Measurements from ENCODE around the gene KCNT2. TPM values are rescaled to one million over a fixed set of nuclear protein-coding genes. Genes with fewer than 3 reads are reported as not detected.

Gene KCNT2
- total and polyA plus RNA-seq, 2 of the 8 experiments (the other 6 are each of a cell fraction or from before 2014, with no cell fraction given): 2.3 to 10.2 TPM

- TF ChIP-seq CHD7 (IDR thresholded peaks at IDR 0.05; ENCODE audit: insufficient replicate concordance, low read length): no peak
- no peak for TF ChIP-seq POLR2A (IDR thresholded peaks at IDR 0.05; ENCODE audit: control extremely low read depth in 1 of 2, low read depth in 2 of 2, low read length in 2 of 2)
- TF ChIP-seq CBX5 (IDR thresholded peaks at IDR 0.05; ENCODE audit: low read depth, low read length): no peak
- TF ChIP-seq SUZ12 (IDR thresholded peaks at IDR 0.05; ENCODE audit: low read length): no peak
- TF ChIP-seq CEBPB (IDR thresholded peaks at IDR 0.05; ENCODE audit: low read depth, low read length): no peak
- no peak for TF ChIP-seq ATF3 (IDR thresholded peaks at IDR 0.05; ENCODE audit: insufficient read depth, low read depth, low read length)
- TF ChIP-seq SP4 (IDR thresholded peaks at IDR 0.05; ENCODE audit: low read length): no peak
- TF ChIP-seq RAD21 (IDR thresholded peaks at IDR 0.05 in 1 of 2, conservative IDR thresholded peaks at IDR 0.05 in 1 of 2; ENCODE audit: low read depth in 2 of 2, low read length in 2 of 2): no peak
- TF ChIP-seq TAF7 (optimal IDR thresholded peaks at IDR 0.05; ENCODE audit: borderline replicate concordance, low read depth, low read length): no peak
- no peak for TF ChIP-seq CHD1 (IDR thresholded peaks at IDR 0.05; ENCODE audit: low read depth, low read length)
- TF ChIP-seq JUN (IDR thresholded peaks at IDR 0.05; ENCODE audit: low read depth, low read length): no peak
- TF ChIP-seq BACH1 (IDR thresholded peaks at IDR 0.05; ENCODE audit: low read length): no peak
Observed at GRCh38 chr1:196305216-196305615, 303.0 kb downstream of the KCNT2 start (continued).

All from H1 (cell line).